ENCODE measurements around the gene FBXL4. TPM values are rescaled to one million over a fixed set of nuclear protein-coding genes. Genes with fewer than 3 reads are reported as not detected.

FBXL4 gene
- total RNA-seq, 1 donor from 2014 or later, result 18.3 TPM

- Mint-ChIP-seq H3K36me3 (no peaks in the 10 kb centered on the region), H3K9me3 (no peaks in the 10 kb centered on the region), H3K27ac (no peak overlapping the region), H3K4me1 (ENCODE audit: unreplicated experiment) (no peaks in the 10 kb centered on the region), H3K4me3 (no peak overlapping the region), H3K27me3 (peaks cover 3% of the 10 kb centered on the region)
- no peak for TF ChIP-seq CTCF (conservative IDR thresholded peaks at IDR 0.05)
- no peak for DNase-seq (ENCODE audit: extremely low spot score, unreplicated experiment)
These were observed 11.9 kb upstream of the FBXL4 start for GRCh38 chr6:98959631-98960030.

- TF ChIP-seq CTCF (conservative IDR thresholded peaks at IDR 0.05), result no peak
- Mint-ChIP-seq H3K27me3 (no peaks in the 10 kb centered on the region), H3K9me3 (no peaks in the 10 kb centered on the region), H3K4me3 (no peak overlapping the region), H3K4me1 (ENCODE audit: unreplicated experiment) (no peaks in the 10 kb centered on the region), H3K27ac (no peak overlapping the region), H3K36me3 (no peaks in the 10 kb centered on the region)
- no peak for DNase-seq (ENCODE audit: extremely low spot score, unreplicated experiment)
These were observed 11.0 kb upstream of the FBXL4 start for GRCh38 chr6:98958776-98959175.

DNA sequence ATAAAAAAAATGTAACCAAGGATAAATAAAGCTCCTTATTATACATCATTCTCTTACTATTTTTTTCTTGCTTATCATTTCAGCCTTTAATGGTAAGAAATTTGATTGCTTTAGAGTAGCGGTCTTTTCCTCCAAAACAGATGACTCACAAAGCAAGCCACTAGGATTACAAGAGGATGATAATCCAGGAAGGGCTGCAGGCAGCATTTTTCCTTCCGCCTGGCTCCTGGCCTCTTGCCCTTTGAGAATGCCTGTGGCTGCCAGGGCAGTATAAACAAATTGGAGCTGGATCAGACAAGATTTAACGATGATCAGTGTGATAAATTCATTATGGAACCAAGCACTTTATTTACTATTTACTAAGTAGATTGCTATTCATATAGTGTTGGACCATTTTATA is 9.7 kb upstream of the FBXL4 start:
- TF ChIP-seq CTCF (conservative IDR thresholded peaks at IDR 0.05), result no peak
- DNase-seq (ENCODE audit: extremely low spot score, unreplicated experiment), result no peak
- Mint-ChIP-seq H3K4me3 (no peak overlapping the region), H3K27me3 (no peaks in the 10 kb centered on the region), H3K36me3 (no peaks in the 10 kb centered on the region), H3K4me1 (ENCODE audit: unreplicated experiment) (no peaks in the 10 kb centered on the region), H3K27ac (no peak overlapping the region), H3K9me3 (no peaks in the 10 kb centered on the region)

DNA sequence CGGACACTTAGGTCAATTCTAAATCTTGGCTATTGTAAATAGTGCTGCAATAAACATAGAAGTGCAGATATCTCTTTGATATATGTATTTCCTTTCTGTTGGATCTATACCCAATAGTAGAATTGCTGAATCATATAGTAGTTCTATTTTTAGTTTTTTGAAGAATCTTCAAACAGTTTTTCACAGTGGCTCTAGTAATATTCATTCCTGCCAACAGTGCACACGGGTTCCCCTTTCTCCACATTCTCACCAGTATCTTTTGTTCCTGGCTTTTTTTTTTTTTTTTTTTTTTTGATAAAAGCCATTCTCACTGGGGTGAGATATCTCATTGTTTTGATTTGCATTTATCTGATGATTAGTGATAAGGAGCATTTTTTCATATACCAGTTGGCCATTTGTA is 1.8 kb upstream of the FBXL4 start:
- H3K27me3 Mint-ChIP-seq, result no peaks in the 10 kb centered on the region
- H3K4me1 Mint-ChIP-seq (ENCODE audit: unreplicated experiment), result peaks cover 14% of the 10 kb centered on the region
- TF ChIP-seq CTCF (conservative IDR thresholded peaks at IDR 0.05), result no peak
- no peak overlapping the region for H3K27ac Mint-ChIP-seq
- peak overlapping the region; percentile 26 for H3K4me3 Mint-ChIP-seq
- H3K36me3 Mint-ChIP-seq, result peaks cover 3% of the 10 kb centered on the region
- no peaks in the 10 kb centered on the region for H3K9me3 Mint-ChIP-seq
- DNase-seq (ENCODE audit: extremely low spot score, unreplicated experiment), result no peak

DNA sequence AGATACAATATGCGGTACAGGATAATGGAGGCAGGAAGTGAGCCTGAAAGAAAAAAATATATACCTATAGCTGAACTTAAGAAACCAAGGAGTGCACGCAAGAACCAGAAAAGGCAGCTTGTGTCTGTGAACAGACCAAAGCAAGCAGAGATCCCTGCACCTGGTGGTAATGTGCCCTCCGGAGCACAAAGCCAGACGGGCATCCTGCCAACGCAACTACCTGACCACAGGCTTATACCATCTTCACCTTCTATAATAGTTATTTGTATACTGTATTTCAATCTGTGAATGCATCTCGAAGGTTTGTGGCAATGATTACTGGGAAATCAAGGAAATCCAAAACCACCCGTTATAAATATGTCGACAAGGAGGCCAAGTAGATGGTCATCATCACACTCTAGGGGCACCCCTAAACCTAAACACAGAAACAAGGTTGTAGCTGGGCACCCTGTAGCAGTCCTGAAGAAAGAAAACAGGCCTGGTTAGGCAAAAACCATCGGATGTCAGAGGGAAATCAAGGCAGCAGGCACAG is 801 bp downstream of the FBXL4 start:
- TF ChIP-seq CTCF (conservative IDR thresholded peaks at IDR 0.05), result no peak
- Mint-ChIP-seq H3K27ac (peak overlapping the region; percentile 92), H3K36me3 (peaks cover 11% of the 10 kb centered on the region), H3K27me3 (no peaks in the 10 kb centered on the region), H3K4me1 (ENCODE audit: unreplicated experiment) (peaks cover 14% of the 10 kb centered on the region), H3K4me3 (peak overlapping the region; percentile 94), H3K9me3 (no peaks in the 10 kb centered on the region)
- DNase-seq (ENCODE audit: extremely low spot score, unreplicated experiment), result no peak
